GM12878 (cell line): ENCODE results near the gene ANKAR. TPM values are rescaled to one million over a fixed set of nuclear protein-coding genes. Genes with fewer than 3 reads are reported as not detected.

Source experiments
- ATAC-seq: fragments of 200-7000 bp; cut with Tn5 transposase; 3 replicates; pipeline ENCODE4 v1.9.1; 2020; ENCODE audit warnings: mild to moderate bottlenecking, moderate library complexity
- BruUV-seq: library from RNA; stranded (reverse); fragments of 400-500 nt; replicated peaks from 2 replicates; lab custom pipeline; 2021; lab: Mats Ljungman, UMichigan
- CTCF ChIA-PET: fragments of 300-600 bp; sonication (Branson Sonifier 250); formaldehyde crosslinking; extraction: SDS; loops from one replicate; lab custom pipeline; 2021; ENCODE audit warnings: inconsistent platforms; lab: Yijun Ruan, JAX
- POLR2A ChIA-PET: fragments of 350-600 bp; formaldehyde crosslinking; extraction: SDS; loops from one replicate; lab custom pipeline; 2021; ENCODE audit warnings: inconsistent platforms; lab: Charles Lee
- RAD21 ChIA-PET: fragments of 300-600 bp; sonication (Branson Sonifier 250); formaldehyde crosslinking; loops from one replicate; lab custom pipeline; 2023; ENCODE audit warnings: antibody characterized with exemption; ENCODE audit not compliant: unreplicated experiment; lab: Charles Lee
- SMC1A ChIA-PET: fragments of 300-600 bp; sonication (Branson Sonifier 250); formaldehyde crosslinking; loops from one replicate; lab custom pipeline; 2023; ENCODE audit not compliant: unreplicated experiment, uncharacterized antibody; lab: Charles Lee
- DNase-seq: peaks from one replicate; pipeline ENCODE4 v3.0.0-alpha.2; 2011; ENCODE audit warnings: low read depth, low spot score
- FAIRE-seq: peaks from 3 replicates; lab custom pipeline; 2011; peaks lifted over from hg19 to GRCh38; lab: Jason Lieb, UNC
- H2AFZ ChIP-seq: 2 replicates; pipeline ENCODE4 v1.6.0; 2011; ENCODE audit warnings: low read depth, low read length, control low read depth; ENCODE audit not compliant: control insufficient read depth
- H3K27ac ChIP-seq: 2 replicates; pipeline ENCODE4 v1.5.1; 2011; ENCODE audit warnings: control low read depth; ENCODE audit not compliant: control insufficient read depth, insufficient read depth
- H3K27me3 ChIP-seq, 2 experiments: replicated peaks in 1 of 2; 2 replicates each; pipeline versions ENCODE4 v1.6.0 to v1.6.1; 2011; ENCODE audit warnings: low read length in 1 of 2; ENCODE audit not compliant: control insufficient read depth in 2 of 2, insufficient read depth in 2 of 2
- H3K36me3 ChIP-seq, 2 experiments: 2 replicates each; pipeline ENCODE4 v1.5.1; 2011; ENCODE audit warnings: low read length in 1 of 2; ENCODE audit not compliant: control insufficient read depth in 2 of 2, insufficient read depth in 2 of 2
- H3K4me1 ChIP-seq: 2 replicates; pipeline ENCODE4 v1.6.1; 2011; ENCODE audit warnings: mild to moderate bottlenecking, low read length, moderate library complexity, mixed read lengths; ENCODE audit not compliant: control insufficient read depth, insufficient read depth
- H3K4me2 ChIP-seq: 2 replicates; pipeline ENCODE4 v1.6.0; 2011; ENCODE audit warnings: control low read depth; ENCODE audit not compliant: control insufficient read depth, insufficient read depth
- H3K4me3 ChIP-seq: fragments of 200-600 bp; sonication (generic); 2 replicates; pipeline ENCODE4 v1.5.1; 2016
- H3K79me2 ChIP-seq: 2 replicates; pipeline ENCODE4 v1.6.0; 2011; ENCODE audit warnings: low read length; ENCODE audit not compliant: control insufficient read depth, insufficient read depth
- H3K9ac ChIP-seq: 2 replicates; pipeline ENCODE4 v1.8.0; 2011; ENCODE audit warnings: low read length, control low read depth, mixed read lengths; ENCODE audit not compliant: control insufficient read depth, insufficient read depth
- H3K9me3 ChIP-seq: replicated peaks from 3 replicates; pipeline ENCODE4 v1.5.1; 2011; ENCODE audit warnings: mild to moderate bottlenecking, low read length; ENCODE audit not compliant: control insufficient read depth, insufficient read depth
- H4K20me1 ChIP-seq: 2 replicates; pipeline ENCODE4 v1.6.0; 2011; ENCODE audit not compliant: control insufficient read depth, insufficient read depth
- HDGF ChIP-seq: fragments of 450-650 bp; IDR thresholded peaks from 2 replicates; pipeline ENCODE4 v1.6.1; 2016; ENCODE audit warnings: antibody characterized with exemption
- MTA2 ChIP-seq: fragments of 450-650 bp; IDR thresholded peaks from 2 replicates; pipeline ENCODE4 v1.6.1; 2016; ENCODE audit warnings: low read depth, mild to moderate bottlenecking, moderate library complexity
- PAX5 ChIP-seq: IDR thresholded peaks from 2 replicates; pipeline ENCODE4 v1.6.1; 2011; ENCODE audit warnings: low read depth, low read length, borderline replicate concordance
- SRF ChIP-seq, 2 experiments: IDR thresholded peaks; 2 replicates each; pipeline ENCODE4 v1.6.1; 2011; ENCODE audit warnings: low read depth in 2 of 2, low read length in 2 of 2, mild to moderate bottlenecking in 1 of 2, moderate library complexity in 1 of 2
- TBL1XR1 ChIP-seq: IDR thresholded peaks from 2 replicates; pipeline ENCODE4 v1.6.1; 2012; ENCODE audit warnings: low read depth, low read length, improper control_type of control experiment
- ZNF384 ChIP-seq: IDR thresholded peaks from 2 replicates; pipeline ENCODE4 v1.6.1; 2012; ENCODE audit warnings: low read depth, mild to moderate bottlenecking, low read length, improper control_type of control experiment, borderline replicate concordance
- WGBS: methylation state at CpG from one replicate; pipeline ENCODE4 v1.1.6; 2016; ENCODE audit warnings: low lambda C conversion rate; ENCODE audit not compliant: insufficient replicate concordance, insufficient coverage; ENCODE audit errors: missing lambda C conversion rate; 5-methylcytosine and 5-hydroxymethylcytosine counted together
- in situ Hi-C: fragments of 300-500 bp; cut with MboI; formaldehyde crosslinking; loops from 9 replicates; pipeline ENCODE4 v1.14.3; 2018; ENCODE audit warnings: mixed read lengths
- intact Hi-C: fragments of 100-400 bp; cut with micrococcal nuclease; formaldehyde crosslinking; loops from one replicate; pipeline ENCODE4 v1.14.2; 2022; ENCODE audit not compliant: unreplicated experiment
- polyA plus RNA-seq, 11 experiments: library from polyadenylated mRNA; depleted of rRNA in 4 of 11; unstranded in 6 of 11; stranded (reverse) in 5 of 11; fragments of >200 nt; fragmentation: Nextera tagmentation in 4 of 11; fragmentation: Illumina TruSeq in 1 of 11; extraction: Ambion mirVana in 4 of 11; extraction: Trizol in 1 of 11; gene quantifications; 1 replicate in 1 of 11; 2 replicates in 10 of 11; pipeline versions ENCODE4 v1.2.1 to v1.2.3, GENCODE V29; 2011 to 2016; ENCODE audit warnings: inconsistent platforms in 2 of 11, missing spikeins in 2 of 11, low read depth in 1 of 11
- total RNA-seq, 4 experiments: library from RNA; depleted of rRNA in 3 of 4; stranded (reverse); fragments of >200 nt in 3 of 4; fragmentation: Illumina TruSeq in 1 of 4; extraction: Trizol in 1 of 4; gene quantifications; 2 replicates each; pipeline versions ENCODE4 v1.2.1 to v1.2.3, GENCODE V29; 2013 to 2021
- TF ChIP-seq, protein P1 (sequence below): fragments of 450-650 bp; IDR thresholded peaks from 2 replicates; pipeline ENCODE4 v1.6.1; 2017; ENCODE audit warnings: mild to moderate bottlenecking, moderate library complexity
- TF ChIP-seq, protein P2 (sequence below): fragments of 450-650 bp; IDR thresholded peaks from 2 replicates; pipeline ENCODE4 v1.6.1; 2016; ENCODE audit warnings: mild to moderate bottlenecking
- TF ChIP-seq, protein P3 (sequence below): fragments of 450-650 bp; IDR thresholded peaks from 2 replicates; pipeline ENCODE4 v1.6.1; 2017; ENCODE audit warnings: low read depth, mild to moderate bottlenecking, moderate library complexity
- TF ChIP-seq, protein P4 (sequence below): fragments of 450-650 bp; IDR thresholded peaks from 2 replicates; pipeline ENCODE4 v1.6.1; 2016; ENCODE audit warnings: mild to moderate bottlenecking, moderate library complexity, borderline replicate concordance

ANKAR gene
- total and polyA plus RNA-seq, 10 of the 15 experiments (the other 5 are each of a cell fraction or from before 2014, with no cell fraction given) = 1.3 to 4.2 (median 2.7) TPM

DNA sequence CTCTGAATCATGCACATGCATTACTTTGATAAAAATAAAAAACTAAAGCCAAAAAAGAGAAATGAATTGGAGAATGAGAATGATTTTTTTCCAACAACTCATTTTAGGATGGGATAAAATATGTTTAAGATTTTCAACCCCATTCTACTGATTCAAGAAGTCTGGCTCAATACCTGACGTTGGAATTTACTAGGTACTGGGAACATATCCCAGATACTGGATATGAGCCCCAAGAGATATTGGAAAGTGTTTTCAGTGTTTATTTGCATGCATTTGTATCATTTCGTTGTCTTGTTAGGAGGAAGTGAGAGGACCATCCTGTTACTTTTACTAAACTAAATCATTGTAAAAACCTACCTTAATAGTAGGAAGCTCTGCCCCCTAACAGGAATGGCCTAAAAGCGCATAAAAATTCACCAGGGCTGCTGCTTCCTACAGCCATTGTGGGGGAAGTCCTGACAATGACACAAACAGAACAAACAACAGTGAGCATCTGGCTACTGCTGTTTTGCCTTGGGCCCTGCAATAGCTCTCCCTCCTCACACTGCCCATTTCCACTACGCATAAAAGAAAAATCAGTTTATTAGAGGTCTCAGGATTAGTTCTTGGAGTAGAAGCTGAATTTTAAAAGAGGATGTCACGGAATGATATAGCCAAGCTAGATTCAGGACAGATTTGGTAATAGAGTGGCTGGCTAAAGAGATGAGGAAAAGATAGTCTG lies 35.2 kb downstream of the ANKAR start:
- H3K27ac ChIP-seq = no peak overlapping the region
- no peaks in the 10 kb centered on the region for H3K36me3 ChIP-seq
- FAIRE-seq (no peak), ATAC-seq (no peak), DNase-seq (no peak)
- POLR2A ChIA-PET = no interaction called here
- H3K27me3 ChIP-seq = no peaks in the 10 kb centered on the region
- no peak overlapping the region for H2AFZ ChIP-seq
- no peak overlapping the region for H3K9ac ChIP-seq
- H3K4me3 ChIP-seq = no peak overlapping the region
- H3K79me2 ChIP-seq = no peaks in the 10 kb centered on the region
- WGBS = 78% methylated on average over 5 of the region's 5 CpGs
- H3K4me1 ChIP-seq = no peaks in the 10 kb centered on the region
- no peaks in the 10 kb centered on the region for H3K9me3 ChIP-seq
- in situ Hi-C loops (no loop called here), intact Hi-C loops (no loop called here)
- no TSS peak for BruUV-seq
- RAD21 ChIA-PET = no interaction called here
- SMC1A ChIA-PET = interaction anchor here (1.7 kb wide), 1 partner anchor 49 kb away, joined by 3 read pairs; no protein-coding TSS in a partner anchor
- CTCF ChIA-PET = interaction anchor here (1.2 to 1.9 kb wide), 2 partner anchors 13 to 15 kb away, joined by 3 to 7 read pairs; no protein-coding TSS in a partner anchor
- H3K4me2 ChIP-seq = no peak overlapping the region
- no peaks in the 10 kb centered on the region for H4K20me1 ChIP-seq
- TF ChIP-seq, protein P1, sequence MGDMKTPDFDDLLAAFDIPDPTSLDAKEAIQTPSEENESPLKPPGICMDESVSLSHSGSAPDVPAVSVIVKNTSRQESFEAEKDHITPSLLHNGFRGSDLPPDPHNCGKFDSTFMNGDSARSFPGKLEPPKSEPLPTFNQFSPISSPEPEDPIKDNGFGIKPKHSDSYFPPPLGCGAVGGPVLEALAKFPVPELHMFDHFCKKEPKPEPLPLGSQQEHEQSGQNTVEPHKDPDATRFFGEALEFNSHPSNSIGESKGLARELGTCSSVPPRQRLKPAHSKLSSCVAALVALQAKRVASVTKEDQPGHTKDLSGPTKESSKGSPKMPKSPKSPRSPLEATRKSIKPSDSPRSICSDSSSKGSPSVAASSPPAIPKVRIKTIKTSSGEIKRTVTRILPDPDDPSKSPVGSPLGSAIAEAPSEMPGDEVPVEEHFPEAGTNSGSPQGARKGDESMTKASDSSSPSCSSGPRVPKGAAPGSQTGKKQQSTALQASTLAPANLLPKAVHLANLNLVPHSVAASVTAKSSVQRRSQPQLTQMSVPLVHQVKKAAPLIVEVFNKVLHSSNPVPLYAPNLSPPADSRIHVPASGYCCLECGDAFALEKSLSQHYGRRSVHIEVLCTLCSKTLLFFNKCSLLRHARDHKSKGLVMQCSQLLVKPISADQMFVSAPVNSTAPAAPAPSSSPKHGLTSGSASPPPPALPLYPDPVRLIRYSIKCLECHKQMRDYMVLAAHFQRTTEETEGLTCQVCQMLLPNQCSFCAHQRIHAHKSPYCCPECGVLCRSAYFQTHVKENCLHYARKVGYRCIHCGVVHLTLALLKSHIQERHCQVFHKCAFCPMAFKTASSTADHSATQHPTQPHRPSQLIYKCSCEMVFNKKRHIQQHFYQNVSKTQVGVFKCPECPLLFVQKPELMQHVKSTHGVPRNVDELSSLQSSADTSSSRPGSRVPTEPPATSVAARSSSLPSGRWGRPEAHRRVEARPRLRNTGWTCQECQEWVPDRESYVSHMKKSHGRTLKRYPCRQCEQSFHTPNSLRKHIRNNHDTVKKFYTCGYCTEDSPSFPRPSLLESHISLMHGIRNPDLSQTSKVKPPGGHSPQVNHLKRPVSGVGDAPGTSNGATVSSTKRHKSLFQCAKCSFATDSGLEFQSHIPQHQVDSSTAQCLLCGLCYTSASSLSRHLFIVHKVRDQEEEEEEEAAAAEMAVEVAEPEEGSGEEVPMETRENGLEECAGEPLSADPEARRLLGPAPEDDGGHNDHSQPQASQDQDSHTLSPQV = no peak
- TF ChIP-seq, protein P2, sequence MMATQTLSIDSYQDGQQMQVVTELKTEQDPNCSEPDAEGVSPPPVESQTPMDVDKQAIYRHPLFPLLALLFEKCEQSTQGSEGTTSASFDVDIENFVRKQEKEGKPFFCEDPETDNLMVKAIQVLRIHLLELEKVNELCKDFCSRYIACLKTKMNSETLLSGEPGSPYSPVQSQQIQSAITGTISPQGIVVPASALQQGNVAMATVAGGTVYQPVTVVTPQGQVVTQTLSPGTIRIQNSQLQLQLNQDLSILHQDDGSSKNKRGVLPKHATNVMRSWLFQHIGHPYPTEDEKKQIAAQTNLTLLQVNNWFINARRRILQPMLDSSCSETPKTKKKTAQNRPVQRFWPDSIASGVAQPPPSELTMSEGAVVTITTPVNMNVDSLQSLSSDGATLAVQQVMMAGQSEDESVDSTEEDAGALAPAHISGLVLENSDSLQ = no peak
- TF ChIP-seq, protein P3, sequence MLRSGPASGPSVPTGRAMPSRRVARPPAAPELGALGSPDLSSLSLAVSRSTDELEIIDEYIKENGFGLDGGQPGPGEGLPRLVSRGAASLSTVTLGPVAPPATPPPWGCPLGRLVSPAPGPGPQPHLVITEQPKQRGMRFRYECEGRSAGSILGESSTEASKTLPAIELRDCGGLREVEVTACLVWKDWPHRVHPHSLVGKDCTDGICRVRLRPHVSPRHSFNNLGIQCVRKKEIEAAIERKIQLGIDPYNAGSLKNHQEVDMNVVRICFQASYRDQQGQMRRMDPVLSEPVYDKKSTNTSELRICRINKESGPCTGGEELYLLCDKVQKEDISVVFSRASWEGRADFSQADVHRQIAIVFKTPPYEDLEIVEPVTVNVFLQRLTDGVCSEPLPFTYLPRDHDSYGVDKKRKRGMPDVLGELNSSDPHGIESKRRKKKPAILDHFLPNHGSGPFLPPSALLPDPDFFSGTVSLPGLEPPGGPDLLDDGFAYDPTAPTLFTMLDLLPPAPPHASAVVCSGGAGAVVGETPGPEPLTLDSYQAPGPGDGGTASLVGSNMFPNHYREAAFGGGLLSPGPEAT = no peak
- TF ChIP-seq ZNF384 (no peak), MTA2 (no peak), SRF (IDR thresholded peaks at IDR 0.05; ENCODE audit: low read depth in 2 of 2, low read length in 2 of 2) (no peak), HDGF (no peak), TBL1XR1 (no peak), PAX5 (no peak)
- TF ChIP-seq, protein P4, sequence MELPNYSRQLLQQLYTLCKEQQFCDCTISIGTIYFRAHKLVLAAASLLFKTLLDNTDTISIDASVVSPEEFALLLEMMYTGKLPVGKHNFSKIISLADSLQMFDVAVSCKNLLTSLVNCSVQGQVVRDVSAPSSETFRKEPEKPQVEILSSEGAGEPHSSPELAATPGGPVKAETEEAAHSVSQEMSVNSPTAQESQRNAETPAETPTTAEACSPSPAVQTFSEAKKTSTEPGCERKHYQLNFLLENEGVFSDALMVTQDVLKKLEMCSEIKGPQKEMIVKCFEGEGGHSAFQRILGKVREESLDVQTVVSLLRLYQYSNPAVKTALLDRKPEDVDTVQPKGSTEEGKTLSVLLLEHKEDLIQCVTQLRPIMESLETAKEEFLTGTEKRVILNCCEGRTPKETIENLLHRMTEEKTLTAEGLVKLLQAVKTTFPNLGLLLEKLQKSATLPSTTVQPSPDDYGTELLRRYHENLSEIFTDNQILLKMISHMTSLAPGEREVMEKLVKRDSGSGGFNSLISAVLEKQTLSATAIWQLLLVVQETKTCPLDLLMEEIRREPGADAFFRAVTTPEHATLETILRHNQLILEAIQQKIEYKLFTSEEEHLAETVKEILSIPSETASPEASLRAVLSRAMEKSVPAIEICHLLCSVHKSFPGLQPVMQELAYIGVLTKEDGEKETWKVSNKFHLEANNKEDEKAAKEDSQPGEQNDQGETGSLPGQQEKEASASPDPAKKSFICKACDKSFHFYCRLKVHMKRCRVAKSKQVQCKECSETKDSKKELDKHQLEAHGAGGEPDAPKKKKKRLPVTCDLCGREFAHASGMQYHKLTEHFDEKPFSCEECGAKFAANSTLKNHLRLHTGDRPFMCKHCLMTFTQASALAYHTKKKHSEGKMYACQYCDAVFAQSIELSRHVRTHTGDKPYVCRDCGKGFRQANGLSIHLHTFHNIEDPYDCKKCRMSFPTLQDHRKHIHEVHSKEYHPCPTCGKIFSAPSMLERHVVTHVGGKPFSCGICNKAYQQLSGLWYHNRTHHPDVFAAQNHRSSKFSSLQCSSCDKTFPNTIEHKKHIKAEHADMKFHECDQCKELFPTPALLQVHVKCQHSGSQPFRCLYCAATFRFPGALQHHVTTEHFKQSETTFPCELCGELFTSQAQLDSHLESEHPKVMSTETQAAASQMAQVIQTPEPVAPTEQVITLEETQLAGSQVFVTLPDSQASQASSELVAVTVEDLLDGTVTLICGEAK = no peak
